H9 (cell line): Measurements from ENCODE around the gene ACYP2. TPM values are rescaled to one million over a fixed set of nuclear protein-coding genes. Genes with fewer than 3 reads are reported as not detected.

Experiments used
- DNase-seq: peaks from one replicate; pipeline ENCODE4 v3.0.0-alpha.2; 2017
- H2AFZ ChIP-seq: one replicate; pipeline ENCODE4 v1.6.1; 2013; ENCODE audit warnings: mild to moderate bottlenecking, low read length, control low read depth, moderate library complexity
- H2AK5ac ChIP-seq: 2 replicates; pipeline ENCODE4 v1.6.1; 2013; ENCODE audit warnings: low read length, control low read depth, mixed read lengths; ENCODE audit not compliant: insufficient read length
- H2BK120ac ChIP-seq: one replicate; pipeline ENCODE4 v1.6.1; 2013; ENCODE audit warnings: low read depth, mild to moderate bottlenecking, low read length, control low read depth, inconsistent platforms; ENCODE audit not compliant: poor library complexity, severe bottlenecking
- H2BK12ac ChIP-seq: 2 replicates; pipeline ENCODE4 v1.6.1; 2013; ENCODE audit warnings: low read length, control low read depth, mixed read lengths, low read depth; ENCODE audit not compliant: insufficient read length
- H2BK15ac ChIP-seq: 2 replicates; pipeline ENCODE4 v1.6.1; 2013; ENCODE audit warnings: low read depth, low read length, control low read depth
- H2BK20ac ChIP-seq: one replicate; pipeline ENCODE4 v1.6.1; 2013; ENCODE audit warnings: low read depth, mild to moderate bottlenecking, low read length, control low read depth, inconsistent platforms; ENCODE audit not compliant: poor library complexity, severe bottlenecking
- H2BK5ac ChIP-seq: 2 replicates; pipeline ENCODE4 v1.6.1; 2013; ENCODE audit warnings: low read length, control low read depth, mixed read lengths; ENCODE audit not compliant: insufficient read length
- H3K14ac ChIP-seq: 2 replicates; pipeline ENCODE4 v1.6.1; 2013; ENCODE audit warnings: low read length, control low read depth; ENCODE audit not compliant: insufficient read depth
- H3K18ac ChIP-seq: 2 replicates; pipeline ENCODE4 v1.6.1; 2013; ENCODE audit warnings: low read depth, mild to moderate bottlenecking, mixed read lengths, low read length, control low read depth; ENCODE audit not compliant: insufficient read length
- H3K23ac ChIP-seq: 2 replicates; pipeline ENCODE4 v1.6.1; 2013; ENCODE audit warnings: low read length, control low read depth, mixed read lengths, low read depth; ENCODE audit not compliant: insufficient read length
- H3K23me2 ChIP-seq: 2 replicates; pipeline ENCODE4 v1.6.1; 2013; ENCODE audit warnings: low read depth, mild to moderate bottlenecking, mixed read lengths, low read length, control low read depth; ENCODE audit not compliant: insufficient read length, poor library complexity, severe bottlenecking
- H3K27ac ChIP-seq: 2 replicates; pipeline ENCODE4 v1.5.1; 2013; ENCODE audit warnings: low read length, control low read depth, mixed read lengths, low read depth; ENCODE audit not compliant: insufficient read length
- H3K27me3 ChIP-seq: 2 replicates; pipeline ENCODE4 v1.6.1; 2013; ENCODE audit warnings: low read length, control low read depth, inconsistent platforms; ENCODE audit not compliant: insufficient read depth
- H3K4ac ChIP-seq: 2 replicates; pipeline ENCODE4 v1.6.1; 2013; ENCODE audit warnings: low read depth, mild to moderate bottlenecking, control low read depth, inconsistent platforms, low read length, moderate library complexity
- H3K4me1 ChIP-seq: 2 replicates; pipeline ENCODE4 v1.6.1; 2013; ENCODE audit warnings: low read length, control low read depth, inconsistent platforms; ENCODE audit not compliant: insufficient read depth
- H3K4me2 ChIP-seq: 2 replicates; pipeline ENCODE4 v1.6.1; 2013; ENCODE audit warnings: low read length, control low read depth, mixed read lengths; ENCODE audit not compliant: insufficient read length, insufficient read depth
- H3K56ac ChIP-seq: 2 replicates; pipeline ENCODE4 v1.6.1; 2013; ENCODE audit warnings: low read depth, mild to moderate bottlenecking, mixed read lengths, low read length, control low read depth; ENCODE audit not compliant: insufficient read length
- H3K79me1 ChIP-seq: 2 replicates; pipeline ENCODE4 v1.6.1; 2013; ENCODE audit warnings: low read depth, mild to moderate bottlenecking, moderate library complexity, low read length, control low read depth, inconsistent platforms; ENCODE audit not compliant: insufficient read depth, poor library complexity, severe bottlenecking
- H3K79me2 ChIP-seq: 2 replicates; pipeline ENCODE4 v1.6.1; 2013; ENCODE audit warnings: low read length, control low read depth, inconsistent platforms; ENCODE audit not compliant: insufficient read depth
- H3K9ac ChIP-seq: 2 replicates; pipeline ENCODE4 v1.6.1; 2013; ENCODE audit warnings: low read length, control low read depth, mixed read lengths; ENCODE audit not compliant: insufficient read length; ENCODE audit errors: extremely low read depth
- H3K9me3 ChIP-seq: one replicate; pipeline ENCODE4 v1.6.1; 2013; ENCODE audit warnings: low read depth, low read length, inconsistent platforms; ENCODE audit not compliant: control insufficient read depth
- H3T11ph ChIP-seq: one replicate; pipeline ENCODE4 v1.6.1; 2013; ENCODE audit warnings: mild to moderate bottlenecking, low read length, control low read depth, inconsistent platforms
- H4K20me1 ChIP-seq: one replicate; pipeline ENCODE4 v1.6.1; 2013; ENCODE audit not compliant: control insufficient read depth, insufficient read length, insufficient read depth
- H4K5ac ChIP-seq: 2 replicates; pipeline ENCODE4 v1.6.1; 2013; ENCODE audit warnings: low read depth, mild to moderate bottlenecking, mixed read lengths, low read length, control low read depth; ENCODE audit not compliant: insufficient read length
- H4K8ac ChIP-seq: replicated peaks from 2 replicates; pipeline ENCODE4 v1.6.1; 2013; ENCODE audit warnings: low read length, control low read depth, mixed read lengths, low read depth; ENCODE audit not compliant: insufficient read length
- H4K91ac ChIP-seq: 2 replicates; pipeline ENCODE4 v1.6.1; 2013; ENCODE audit warnings: low read depth, mild to moderate bottlenecking, moderate library complexity, mixed read lengths, low read length, control low read depth; ENCODE audit not compliant: insufficient read length
- H3K27ac Mint-ChIP-seq, 3 experiments: 2 replicates in 2 of 3; 3 replicates in 1 of 3; pipeline ENCODE4 v1.8.0; 2020 to 2021; ENCODE audit warnings: mixed read lengths in 3 of 3, mild to moderate bottlenecking in 1 of 3, moderate library complexity in 1 of 3
- H3K27me3 Mint-ChIP-seq: 2 replicates; pipeline ENCODE4 v1.8.0; 2021; ENCODE audit warnings: low read depth, mild to moderate bottlenecking, moderate library complexity, mixed read lengths
- H3K36me3 Mint-ChIP-seq, 3 experiments: 2 replicates in 2 of 3; 3 replicates in 1 of 3; pipeline ENCODE4 v1.8.0; 2020 to 2021; ENCODE audit warnings: low read depth in 3 of 3, mixed read lengths in 3 of 3; ENCODE audit not compliant: insufficient read depth in 1 of 3
- H3K4me1 Mint-ChIP-seq, 2 experiments: 2 replicates each; pipeline ENCODE4 v1.8.0; 2020; ENCODE audit warnings: mixed read lengths in 2 of 2
- H3K4me3 Mint-ChIP-seq, 2 experiments: 2 replicates in 1 of 2; 3 replicates in 1 of 2; pipeline ENCODE4 v1.8.0; 2020 to 2021; ENCODE audit warnings: mild to moderate bottlenecking in 2 of 2, mixed read lengths in 2 of 2, moderate library complexity in 1 of 2
- H3K9me3 Mint-ChIP-seq, 2 experiments: 2 replicates in 1 of 2; 3 replicates in 1 of 2; pipeline ENCODE4 v1.8.0; 2020; ENCODE audit warnings: mild to moderate bottlenecking in 2 of 2, mixed read lengths in 2 of 2, moderate library complexity in 1 of 2
- WGBS: extraction: QIAGEN DNeasy Blood & Tissue Kit; methylation state at CpG from one replicate; pipeline ENCODE4 v1.1.7; 2013; ENCODE audit warnings: missing lambda C conversion rate, low lambda C conversion rate, mixed read lengths; ENCODE audit not compliant: insufficient read length; ENCODE audit errors: extremely low coverage; 5-methylcytosine and 5-hydroxymethylcytosine counted together
- total RNA-seq: library from RNA; stranded (reverse); gene quantifications from 2 replicates; pipeline ENCODE4 v1.2.1, GENCODE V29; 2021
- TF ChIP-seq, protein P1 (sequence below): fragments of 200-600 bp; sonication (generic); conservative IDR thresholded peaks from 3 replicates; pipeline ENCODE4 v1.8.0; 2021; ENCODE audit warnings: antibody characterized with exemption, mild to moderate bottlenecking

Gene ACYP2
- total RNA-seq, 1 experiment from 2014 or later, result 3.2 TPM

DNA sequence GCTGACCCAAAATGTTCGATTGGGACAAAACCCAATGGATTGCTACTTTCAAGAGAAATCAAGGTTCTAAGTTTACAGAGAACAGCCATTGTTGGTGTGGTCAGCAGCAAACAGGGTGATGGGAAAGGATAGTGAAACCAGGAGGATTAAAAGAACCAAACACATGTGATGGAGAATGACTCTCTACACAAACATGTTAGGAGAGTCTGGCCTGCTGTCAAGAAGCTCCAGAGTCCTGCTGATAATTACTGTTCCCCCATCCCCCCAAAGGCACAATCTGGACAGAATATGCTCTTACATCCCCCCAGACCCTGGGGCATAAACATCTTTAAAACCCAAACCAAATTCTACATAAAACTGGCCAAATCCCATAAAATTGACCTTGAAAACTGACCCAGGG lies 32.0 kb upstream of the ACYP2 start:
- Histone ChIP-seq H2BK15ac (no peak overlapping the region), H3T11ph (no peak overlapping the region), H4K8ac (no peak overlapping the region), H3K27ac (no peak overlapping the region), H3K18ac (no peak overlapping the region), H2BK120ac (no peak overlapping the region), H2BK12ac (no peak overlapping the region), H2AK5ac (no peak overlapping the region), H4K91ac (no peak overlapping the region), H3K23me2 (no peaks in the 10 kb centered on the region), H3K4ac (no peak overlapping the region), H3K23ac (no peak overlapping the region), H2AFZ (no peak overlapping the region), H3K79me2 (no peaks in the 10 kb centered on the region), H3K4me1 (no peaks in the 10 kb centered on the region), H3K27me3 (no peaks in the 10 kb centered on the region), H3K4me2 (no peak overlapping the region), H2BK5ac (no peak overlapping the region), H4K20me1 (no peaks in the 10 kb centered on the region), H3K9ac (no peak overlapping the region), H3K14ac (no peak overlapping the region), H3K9me3 (no peaks in the 10 kb centered on the region), H3K56ac (no peak overlapping the region), H2BK20ac (no peak overlapping the region), H4K5ac (no peak overlapping the region), H3K79me1 (no peaks in the 10 kb centered on the region)
- Mint-ChIP-seq H3K36me3 (no peaks in the 10 kb centered on the region), H3K9me3 (no peaks in the 10 kb centered on the region), H3K4me1 (peaks cover 0 to 8% of the 10 kb centered on the region in 2 experiments; a peak in 3 of 4 replicates), H3K4me3 (no peak overlapping the region), H3K27ac (no peak overlapping the region), H3K27me3 (no peaks in the 10 kb centered on the region)
- DNase-seq, result no peak
- WGBS, result no CpG with 5 or more reads among the region's 1 CpG
- TF ChIP-seq, protein P1, sequence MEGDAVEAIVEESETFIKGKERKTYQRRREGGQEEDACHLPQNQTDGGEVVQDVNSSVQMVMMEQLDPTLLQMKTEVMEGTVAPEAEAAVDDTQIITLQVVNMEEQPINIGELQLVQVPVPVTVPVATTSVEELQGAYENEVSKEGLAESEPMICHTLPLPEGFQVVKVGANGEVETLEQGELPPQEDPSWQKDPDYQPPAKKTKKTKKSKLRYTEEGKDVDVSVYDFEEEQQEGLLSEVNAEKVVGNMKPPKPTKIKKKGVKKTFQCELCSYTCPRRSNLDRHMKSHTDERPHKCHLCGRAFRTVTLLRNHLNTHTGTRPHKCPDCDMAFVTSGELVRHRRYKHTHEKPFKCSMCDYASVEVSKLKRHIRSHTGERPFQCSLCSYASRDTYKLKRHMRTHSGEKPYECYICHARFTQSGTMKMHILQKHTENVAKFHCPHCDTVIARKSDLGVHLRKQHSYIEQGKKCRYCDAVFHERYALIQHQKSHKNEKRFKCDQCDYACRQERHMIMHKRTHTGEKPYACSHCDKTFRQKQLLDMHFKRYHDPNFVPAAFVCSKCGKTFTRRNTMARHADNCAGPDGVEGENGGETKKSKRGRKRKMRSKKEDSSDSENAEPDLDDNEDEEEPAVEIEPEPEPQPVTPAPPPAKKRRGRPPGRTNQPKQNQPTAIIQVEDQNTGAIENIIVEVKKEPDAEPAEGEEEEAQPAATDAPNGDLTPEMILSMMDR, result no peak
